RWPE2 (cell line): Measurements from ENCODE around the gene CASK.

Source experiments
- ATAC-seq: fragments of 200-7000 bp; cut with Tn5 transposase; 3 replicates; pipeline ENCODE4 v1.9.1; 2021; ENCODE audit warnings: low read depth
- DNase-seq: peaks from one replicate; pipeline ENCODE4 v3.0.0-alpha.2; 2020; ENCODE audit warnings: low spot score
- H3K27ac ChIP-seq: fragments of 450-650 bp; 2 replicates; pipeline ENCODE4 v1.5.1; 2017; ENCODE audit warnings: mild to moderate bottlenecking; ENCODE audit not compliant: poor library complexity, severe bottlenecking
- H3K27me3 ChIP-seq: fragments of 250-450 bp; sonication (Bioruptor Pico); 2 replicates; pipeline ENCODE4 v1.5.1; 2021; ENCODE audit warnings: mild to moderate bottlenecking, moderate library complexity; ENCODE audit not compliant: insufficient read depth, poor library complexity, severe bottlenecking
- H3K36me3 ChIP-seq: fragments of 250-450 bp; sonication (Bioruptor Pico); 2 replicates; pipeline ENCODE4 v1.5.1; 2020; ENCODE audit warnings: low read depth, mild to moderate bottlenecking, moderate library complexity
- H3K4me1 ChIP-seq: fragments of 250-450 bp; sonication (Bioruptor Pico); 2 replicates; pipeline ENCODE4 v1.5.1; 2021; ENCODE audit warnings: mild to moderate bottlenecking, moderate library complexity; ENCODE audit not compliant: insufficient read depth, poor library complexity, severe bottlenecking
- H3K4me3 ChIP-seq: fragments of 250-450 bp; sonication (Bioruptor Pico); 2 replicates; pipeline ENCODE4 v1.5.1; 2021; ENCODE audit warnings: mild to moderate bottlenecking, moderate library complexity; ENCODE audit not compliant: severe bottlenecking
- H3K9me3 ChIP-seq: fragments of 250-450 bp; sonication (Bioruptor Pico); 2 replicates; pipeline ENCODE4 v1.5.1; 2021; ENCODE audit warnings: mild to moderate bottlenecking, moderate library complexity; ENCODE audit not compliant: severe bottlenecking
- CTCF ChIP-seq: fragments of 450-650 bp; IDR thresholded peaks from one replicate; pipeline ENCODE4 v1.5.1; 2017; ENCODE audit warnings: mild to moderate bottlenecking, moderate library complexity; ENCODE audit not compliant: poor library complexity, severe bottlenecking

Gene CASK

DNA sequence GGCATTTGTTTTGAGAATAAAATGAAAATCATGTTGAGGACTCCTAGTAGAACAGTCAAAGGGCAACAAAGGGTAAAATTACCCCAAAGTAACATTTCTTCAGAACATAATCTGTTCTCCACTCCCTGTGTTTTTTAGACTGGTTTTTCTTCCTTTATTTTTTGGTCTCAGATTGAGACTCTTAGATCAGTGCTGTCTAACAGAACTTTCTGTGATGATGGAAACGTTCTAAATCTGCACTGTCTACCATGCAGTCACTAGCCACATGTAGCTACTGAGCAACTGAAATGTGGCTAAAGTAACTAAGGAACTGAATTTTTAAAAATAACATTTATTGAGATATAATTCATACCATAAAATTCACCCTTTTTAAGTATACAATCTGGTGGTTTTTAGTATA is 19.8 kb downstream of the CASK start:
- Histone ChIP-seq H3K4me3 (no peak overlapping the region), H3K27ac (no peak overlapping the region), H3K36me3 (no peaks in the 10 kb centered on the region), H3K27me3 (no peaks in the 10 kb centered on the region), H3K4me1 (peaks cover 12% of the 10 kb centered on the region), H3K9me3 (no peaks in the 10 kb centered on the region)
- ATAC-seq = no peak
- DNase-seq = no peak
- no peak for TF ChIP-seq CTCF

- Histone ChIP-seq H3K27ac (no peak overlapping the region), H3K9me3 (no peaks in the 10 kb centered on the region), H3K27me3 (no peaks in the 10 kb centered on the region), H3K4me1 (no peaks in the 10 kb centered on the region), H3K36me3 (no peaks in the 10 kb centered on the region), H3K4me3 (no peak overlapping the region)
- DNase-seq (no peak), ATAC-seq (no peak)
- TF ChIP-seq CTCF = no peak
These were observed 23.0 kb downstream of the CASK start for GRCh38 chrX:41900321-41900720.

DNA sequence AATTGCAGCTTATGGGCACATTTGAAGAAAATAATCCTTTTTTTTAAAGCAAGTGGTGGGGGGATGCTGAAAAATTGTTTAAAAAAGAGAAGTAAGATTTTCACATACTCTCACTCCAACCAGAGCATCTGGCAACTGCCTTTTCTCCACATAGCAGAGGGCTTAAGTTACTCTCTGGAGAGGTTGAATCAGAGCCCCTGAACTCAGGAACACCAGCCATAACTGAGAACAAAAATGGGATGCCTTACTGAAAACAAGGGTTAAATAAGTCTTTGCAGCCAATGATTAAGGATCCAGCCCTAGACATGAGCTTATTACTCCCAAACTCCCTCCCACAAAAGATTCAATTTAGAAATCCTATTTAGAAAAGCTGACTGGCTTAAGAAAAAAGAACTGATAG is 27.5 kb downstream of the CASK start:
- H3K36me3 ChIP-seq = no peaks in the 10 kb centered on the region
- H3K4me3 ChIP-seq = no peak overlapping the region
- ATAC-seq (no peak), DNase-seq (no peak)
- no peaks in the 10 kb centered on the region for H3K9me3 ChIP-seq
- TF ChIP-seq CTCF = no peak
- H3K27ac ChIP-seq = no peak overlapping the region
- no peaks in the 10 kb centered on the region for H3K4me1 ChIP-seq
- H3K27me3 ChIP-seq = no peaks in the 10 kb centered on the region

GRCh38 chrX:41890026-41890423 is 33.3 kb downstream of the CASK start:
- no peak overlapping the region for H3K27ac ChIP-seq
- no peak for TF ChIP-seq CTCF
- ATAC-seq = no peak

GRCh38 chrX:41889317-41890025 is 33.9 kb downstream of the CASK start:
- H3K4me3 ChIP-seq = no peak overlapping the region
- DNase-seq = no peak
- H3K27ac ChIP-seq = no peak overlapping the region
- peak; percentile 70 for ATAC-seq
- no peaks in the 10 kb centered on the region for H3K36me3 ChIP-seq
- no peaks in the 10 kb centered on the region for H3K9me3 ChIP-seq
- H3K4me1 ChIP-seq = peaks cover 10% of the 10 kb centered on the region
- no peak for TF ChIP-seq CTCF
- no peaks in the 10 kb centered on the region for H3K27me3 ChIP-seq

More at GRCh38 chrX:41890026-41890423, 33.3 kb downstream of the CASK start:
- DNase-seq = no peak
- Histone ChIP-seq H3K9me3 (no peaks in the 10 kb centered on the region), H3K4me3 (no peak overlapping the region), H3K4me1 (peaks cover 10% of the 10 kb centered on the region), H3K36me3 (no peaks in the 10 kb centered on the region), H3K27me3 (no peaks in the 10 kb centered on the region)
